HFFc6 (cell line): ENCODE measurements around the gene AUTS2. TPM values are rescaled to one million over a fixed set of nuclear protein-coding genes. Genes with fewer than 3 reads are reported as not detected.

Experiments
- DNase-seq: peaks from one replicate; pipeline ENCODE4 v3.0.0-alpha.2; 2018
- H3K27ac Mint-ChIP-seq: 2 replicates; pipeline ENCODE4 v1.8.0; 2020; ENCODE audit warnings: mild to moderate bottlenecking, mixed read lengths
- H3K27me3 Mint-ChIP-seq: 2 replicates; pipeline ENCODE4 v1.8.0; 2021; ENCODE audit warnings: mild to moderate bottlenecking, moderate library complexity, mixed read lengths; ENCODE audit not compliant: insufficient read depth
- H3K36me3 Mint-ChIP-seq: 2 replicates; pipeline ENCODE4 v1.8.0; 2021; ENCODE audit warnings: low read depth, mixed read lengths
- H3K4me1 Mint-ChIP-seq: 2 replicates; pipeline ENCODE4 v1.8.0; 2020; ENCODE audit warnings: low read depth, mixed read lengths
- H3K4me3 Mint-ChIP-seq: 2 replicates; pipeline ENCODE4 v1.8.0; 2020; ENCODE audit warnings: mild to moderate bottlenecking, moderate library complexity, mixed read lengths
- H3K9me3 Mint-ChIP-seq: 2 replicates; pipeline ENCODE4 v1.8.0; 2020; ENCODE audit warnings: mild to moderate bottlenecking, mixed read lengths
- CTCF ChIP-seq: fragments of 200-600 bp; sonication (generic); IDR thresholded peaks from 2 replicates; pipeline ENCODE4 v1.5.0; 2021; ENCODE audit warnings: antibody characterized with exemption, mild to moderate bottlenecking
- total RNA-seq, 6 experiments: library from RNA; stranded (reverse); fragmentation: NEBNext Ultra II Directional; extraction: Animal tissue kit (Norgen Biotek cat#: 25700); gene quantifications; 2 replicates in 1 of 6; 3 replicates in 5 of 6; pipeline ENCODE4 v1.2.3, GENCODE V29; 2021

AUTS2 gene
- total RNA-seq, 6 experiments from 2014 or later = 0.02 to 0.19 (median 0.16) TPM; not detected in 2

GRCh38 chr7:69690329-69690728, 92.1 kb downstream of the AUTS2 start:
- H3K4me1 Mint-ChIP-seq = no peaks in the 10 kb centered on the region
- no peak for TF ChIP-seq CTCF
- DNase-seq = no peak
- no peaks in the 10 kb centered on the region for H3K36me3 Mint-ChIP-seq
- H3K27ac Mint-ChIP-seq = no peak overlapping the region
- peaks cover 36% of the 10 kb centered on the region for H3K9me3 Mint-ChIP-seq
- H3K4me3 Mint-ChIP-seq = no peak overlapping the region
- no peaks in the 10 kb centered on the region for H3K27me3 Mint-ChIP-seq

GRCh38 chr7:69691327-69691726, 93.1 kb downstream of the AUTS2 start:
- TF ChIP-seq CTCF = no peak
- peaks cover 40% of the 10 kb centered on the region for H3K9me3 Mint-ChIP-seq

GRCh38 chr7:69691734-69692133, 93.5 kb downstream of the AUTS2 start:
- Mint-ChIP-seq H3K4me3 (no peak overlapping the region), H3K27ac (no peak overlapping the region), H3K36me3 (no peaks in the 10 kb centered on the region), H3K4me1 (no peaks in the 10 kb centered on the region), H3K27me3 (no peaks in the 10 kb centered on the region), H3K9me3 (peaks cover 40% of the 10 kb centered on the region)
- DNase-seq = no peak
- TF ChIP-seq CTCF = no peak

More at GRCh38 chr7:69691327-69691726, 93.1 kb downstream of the AUTS2 start:
- Mint-ChIP-seq H3K27ac (no peak overlapping the region), H3K4me3 (no peak overlapping the region), H3K4me1 (no peaks in the 10 kb centered on the region), H3K27me3 (no peaks in the 10 kb centered on the region), H3K36me3 (no peaks in the 10 kb centered on the region)
- no peak for DNase-seq

GRCh38 chr7:69692611-69693010, 94.3 kb downstream of the AUTS2 start:
- H3K27ac Mint-ChIP-seq = no peak overlapping the region
- DNase-seq = no peak
- H3K4me3 Mint-ChIP-seq = no peak overlapping the region
- no peaks in the 10 kb centered on the region for H3K27me3 Mint-ChIP-seq
- H3K36me3 Mint-ChIP-seq = no peaks in the 10 kb centered on the region
- peaks cover 43% of the 10 kb centered on the region for H3K9me3 Mint-ChIP-seq
- no peak for TF ChIP-seq CTCF
- no peaks in the 10 kb centered on the region for H3K4me1 Mint-ChIP-seq

- Mint-ChIP-seq H3K4me1 (no peaks in the 10 kb centered on the region), H3K9me3 (peaks cover 46% of the 10 kb centered on the region), H3K4me3 (no peak overlapping the region), H3K36me3 (no peaks in the 10 kb centered on the region), H3K27ac (no peak overlapping the region), H3K27me3 (no peaks in the 10 kb centered on the region)
- no peak for TF ChIP-seq CTCF
- DNase-seq = no peak
Observed at GRCh38 chr7:69693042-69693441, 94.8 kb downstream of the AUTS2 start.

GRCh38 chr7:69696054-69696591, 97.8 kb downstream of the AUTS2 start:
- H3K4me1 Mint-ChIP-seq = no peaks in the 10 kb centered on the region
- no peaks in the 10 kb centered on the region for H3K36me3 Mint-ChIP-seq
- no peaks in the 10 kb centered on the region for H3K27me3 Mint-ChIP-seq
- peaks cover 48% of the 10 kb centered on the region for H3K9me3 Mint-ChIP-seq
- no peak overlapping the region for H3K27ac Mint-ChIP-seq
- DNase-seq = no peak
- no peak for TF ChIP-seq CTCF
- no peak overlapping the region for H3K4me3 Mint-ChIP-seq
